NT2/D1 (cell line): ENCODE measurements around the gene MBP.
"Not testable (repeated sequence)": the region's sequence is repeated elsewhere in the genome, so short reads cannot be mapped to it uniquely, and the experiment has no call there.

Source experiments
- SUZ12 ChIP-seq: IDR thresholded peaks from 2 replicates; pipeline ENCODE4 v1.6.1; 2011; ENCODE audit not compliant: insufficient read length, insufficient read depth; ENCODE audit errors: extremely low read depth
- ZNF274 ChIP-seq: IDR thresholded peaks from 2 replicates; pipeline ENCODE4 v1.6.1; 2011; ENCODE audit warnings: mild to moderate bottlenecking, low read depth, low read length

DNA sequence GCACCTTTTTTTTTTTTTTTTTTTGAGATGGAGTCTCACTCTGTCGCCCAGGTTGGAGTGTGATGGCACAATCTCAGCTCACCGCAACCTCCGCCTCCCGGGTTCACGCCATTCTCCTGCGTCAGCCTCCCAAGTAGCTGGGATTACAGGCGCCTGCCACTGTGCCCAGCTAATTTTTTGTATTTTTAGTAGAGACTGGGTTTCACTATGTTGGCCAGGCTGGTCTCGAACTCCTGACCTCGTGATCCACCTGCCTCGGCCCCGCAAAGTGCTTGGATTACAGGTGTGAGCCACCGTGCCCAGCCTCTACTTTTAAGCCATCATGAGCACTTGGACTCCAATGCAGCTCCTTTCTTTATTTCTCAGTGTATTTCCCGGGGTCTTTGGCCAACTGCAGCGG, 111.1 kb downstream of the MBP start:
- TF ChIP-seq SUZ12, ZNF274: not testable (repeated sequence)
